Activated naive CD4-positive, alpha-beta T cell treated with anti-CD3 and anti-CD28 coated beads, Interleukin-2, amount 10 ng/mL, durations not matched to agents 7 days and 5 days (primary cell): ENCODE measurements around the gene PPP1R7.

ENCODE experiments used
- CTCF ChIA-PET: fragments of 350-600 bp; sonication (Branson Sonifier 250); formaldehyde crosslinking; loops from one replicate; lab custom pipeline; 2021; ENCODE audit warnings: antibody characterized with exemption; lab: Charles Lee
- DNase-seq: peaks from one replicate; pipeline ENCODE4 v3.0.0-alpha.2; 2020
- H3K27ac Mint-ChIP-seq: one replicate; pipeline ENCODE4 v1.8.0; 2021; ENCODE audit warnings: mild to moderate bottlenecking, moderate library complexity, mixed read lengths
- H3K27me3 Mint-ChIP-seq: one replicate; pipeline ENCODE4 v1.8.0; 2021; ENCODE audit warnings: mild to moderate bottlenecking, mixed read lengths
- H3K36me3 Mint-ChIP-seq: one replicate; pipeline ENCODE4 v1.8.0; 2021; ENCODE audit warnings: mixed read lengths
- H3K4me1 Mint-ChIP-seq: one replicate; pipeline ENCODE4 v1.8.0; 2021; ENCODE audit warnings: mixed read lengths
- H3K4me3 Mint-ChIP-seq: one replicate; pipeline ENCODE4 v1.8.0; 2021; ENCODE audit warnings: mild to moderate bottlenecking, moderate library complexity, mixed read lengths
- H3K9me3 Mint-ChIP-seq: one replicate; pipeline ENCODE4 v1.8.0; 2021; ENCODE audit warnings: mixed read lengths

PPP1R7 gene

DNA sequence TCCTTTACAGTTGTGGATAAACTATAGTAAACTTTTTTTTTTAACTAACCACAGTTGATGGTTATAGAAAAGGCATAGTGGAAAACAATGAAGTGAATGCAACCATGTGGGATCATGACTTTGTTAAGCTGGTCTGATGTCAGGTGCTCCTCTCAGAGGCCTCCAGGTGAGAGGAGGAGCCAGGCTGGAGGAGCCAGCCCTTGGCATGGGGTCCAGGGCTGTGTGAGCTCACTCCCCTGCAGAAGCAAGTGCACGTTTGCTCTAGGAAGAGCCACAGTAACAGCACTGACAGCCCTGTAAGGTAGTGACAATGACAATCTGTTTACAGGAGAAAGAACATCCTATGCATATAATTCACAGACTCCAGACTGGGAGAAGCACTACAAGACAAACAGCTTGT is 5.7 kb downstream of the PPP1R7 start:
- no peaks in the 10 kb centered on the region for H3K9me3 Mint-ChIP-seq
- H3K27me3 Mint-ChIP-seq: no peaks in the 10 kb centered on the region
- H3K27ac Mint-ChIP-seq: no peak overlapping the region
- peaks cover 26% of the 10 kb centered on the region for H3K4me1 Mint-ChIP-seq
- peaks cover 36% of the 10 kb centered on the region for H3K36me3 Mint-ChIP-seq
- CTCF ChIA-PET: interaction anchor here (0.7 kb wide), 1 partner anchor 731 kb away, joined by 3 read pairs; no protein-coding TSS in a partner anchor
- no peak overlapping the region for H3K4me3 Mint-ChIP-seq
- DNase-seq: no peak

- no peak overlapping the region for H3K4me3 Mint-ChIP-seq
- peaks cover 36% of the 10 kb centered on the region for H3K36me3 Mint-ChIP-seq
- H3K9me3 Mint-ChIP-seq: no peaks in the 10 kb centered on the region
- H3K27ac Mint-ChIP-seq: no peak overlapping the region
- peaks cover 16% of the 10 kb centered on the region for H3K4me1 Mint-ChIP-seq
- no peaks in the 10 kb centered on the region for H3K27me3 Mint-ChIP-seq
- no peak for DNase-seq
- CTCF ChIA-PET: interaction anchor here (0.6 kb wide), 1 partner anchor 438 kb away, joined by 3 read pairs; no protein-coding TSS in a partner anchor
Measured at GRCh38 chr2:241156971-241157441, 6.7 kb downstream of the PPP1R7 start.

DNA sequence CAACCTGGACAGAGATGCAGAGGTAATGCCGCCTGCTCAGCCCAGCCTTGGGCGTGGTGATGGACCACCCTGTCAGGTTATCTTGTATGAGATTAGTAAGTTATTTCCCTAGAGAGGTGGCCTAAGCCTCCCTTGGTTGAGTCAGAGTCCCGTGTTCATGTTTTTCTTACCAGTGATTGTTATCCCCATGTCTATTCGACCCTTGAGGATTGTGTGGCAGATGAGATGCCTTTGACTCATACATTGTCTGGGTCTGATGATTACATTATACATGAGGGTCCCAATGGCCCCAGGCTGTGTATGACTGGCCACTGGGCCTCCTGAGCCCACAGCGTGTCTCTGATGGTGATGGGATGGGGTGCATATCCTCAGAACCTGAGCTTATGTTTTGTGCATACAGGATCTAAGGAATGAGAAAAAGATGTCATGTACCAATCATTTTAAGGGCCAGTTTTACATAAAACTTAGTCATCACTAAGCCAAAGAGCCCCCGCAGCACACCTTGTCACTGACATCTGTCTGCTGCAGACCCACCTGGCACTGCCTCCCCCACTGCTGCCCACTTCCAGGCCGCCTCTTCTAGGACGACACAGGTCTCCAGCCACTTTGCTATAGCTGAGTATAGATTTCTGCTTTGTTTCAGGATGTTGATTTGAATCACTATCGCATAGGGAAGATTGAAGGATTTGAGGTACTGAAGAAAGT is 7.7 kb downstream of the PPP1R7 start:
- peaks cover 7% of the 10 kb centered on the region for H3K4me1 Mint-ChIP-seq
- no peaks in the 10 kb centered on the region for H3K27me3 Mint-ChIP-seq
- H3K27ac Mint-ChIP-seq: no peak overlapping the region
- H3K36me3 Mint-ChIP-seq: peaks cover 37% of the 10 kb centered on the region
- CTCF ChIA-PET: no interaction called here
- no peaks in the 10 kb centered on the region for H3K9me3 Mint-ChIP-seq
- no peak overlapping the region for H3K4me3 Mint-ChIP-seq
- DNase-seq: no peak

DNA sequence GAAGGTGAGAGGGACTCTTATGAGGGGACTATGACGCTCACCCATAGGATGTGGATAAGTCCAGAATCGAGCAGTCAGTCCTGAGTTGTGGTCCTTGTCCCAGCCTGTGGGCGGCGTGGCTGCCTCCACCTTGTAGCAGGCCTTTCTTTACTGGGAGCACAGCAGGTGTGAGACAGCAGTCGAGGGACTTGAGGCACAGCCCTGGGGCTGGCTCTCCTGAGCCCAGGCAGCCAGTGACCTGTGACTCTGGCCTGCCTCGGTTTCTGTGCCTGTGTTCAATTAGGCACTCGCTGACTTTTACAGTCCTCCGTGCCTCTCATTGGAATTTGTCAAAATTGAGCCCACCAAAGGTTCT is 8.3 kb downstream of the PPP1R7 start:
- H3K4me3 Mint-ChIP-seq: no peak overlapping the region

DNA sequence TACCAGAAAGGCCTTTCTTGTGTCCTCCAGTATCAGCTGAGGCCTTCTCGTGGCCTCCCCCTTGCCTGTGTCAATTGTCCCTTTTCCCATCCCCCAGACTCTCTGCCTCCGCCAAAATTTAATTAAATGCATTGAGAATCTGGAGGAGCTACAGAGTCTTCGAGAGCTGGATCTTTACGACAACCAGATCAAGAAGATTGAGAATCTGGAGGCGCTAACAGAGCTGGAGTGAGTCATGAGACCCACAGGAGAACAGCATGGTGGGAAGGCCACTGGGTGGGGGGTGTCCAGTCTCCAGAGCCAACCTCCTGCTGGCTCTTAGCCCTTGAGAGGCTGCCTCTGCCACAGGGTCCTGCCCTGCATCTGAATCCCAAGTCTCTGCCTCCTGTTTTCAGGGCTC is 8.8 kb downstream of the PPP1R7 start:
- no peaks in the 10 kb centered on the region for H3K27me3 Mint-ChIP-seq
- H3K9me3 Mint-ChIP-seq: no peaks in the 10 kb centered on the region
- H3K27ac Mint-ChIP-seq: no peak overlapping the region
- DNase-seq: no peak
- CTCF ChIA-PET: no interaction called here
- no peaks in the 10 kb centered on the region for H3K4me1 Mint-ChIP-seq
- no peak overlapping the region for H3K4me3 Mint-ChIP-seq
- peaks cover 37% of the 10 kb centered on the region for H3K36me3 Mint-ChIP-seq

More for the DNA sequence above, 8.3 kb downstream of the PPP1R7 start:
- Mint-ChIP-seq H3K36me3 (peaks cover 36% of the 10 kb centered on the region), H3K4me1 (peaks cover 2% of the 10 kb centered on the region), H3K27me3 (no peaks in the 10 kb centered on the region), H3K27ac (no peak overlapping the region), H3K9me3 (no peaks in the 10 kb centered on the region)
- DNase-seq: no peak
- CTCF ChIA-PET: no interaction called here

GRCh38 chr2:241160318-241160717 is 10.1 kb downstream of the PPP1R7 start:
- H3K4me1 Mint-ChIP-seq: no peaks in the 10 kb centered on the region
- peaks cover 33% of the 10 kb centered on the region for H3K36me3 Mint-ChIP-seq
- CTCF ChIA-PET: no interaction called here
- no peaks in the 10 kb centered on the region for H3K9me3 Mint-ChIP-seq
- no peak overlapping the region for H3K27ac Mint-ChIP-seq
- no peak for DNase-seq
- H3K4me3 Mint-ChIP-seq: no peak overlapping the region
- H3K27me3 Mint-ChIP-seq: no peaks in the 10 kb centered on the region

GRCh38 chr2:241161646-241162281 is 11.5 kb downstream of the PPP1R7 start:
- Mint-ChIP-seq H3K36me3 (peaks cover 38% of the 10 kb centered on the region), H3K9me3 (no peaks in the 10 kb centered on the region), H3K4me1 (no peaks in the 10 kb centered on the region), H3K4me3 (no peak overlapping the region), H3K27me3 (no peaks in the 10 kb centered on the region), H3K27ac (no peak overlapping the region)
- CTCF ChIA-PET: no interaction called here
- DNase-seq: no peak

DNA sequence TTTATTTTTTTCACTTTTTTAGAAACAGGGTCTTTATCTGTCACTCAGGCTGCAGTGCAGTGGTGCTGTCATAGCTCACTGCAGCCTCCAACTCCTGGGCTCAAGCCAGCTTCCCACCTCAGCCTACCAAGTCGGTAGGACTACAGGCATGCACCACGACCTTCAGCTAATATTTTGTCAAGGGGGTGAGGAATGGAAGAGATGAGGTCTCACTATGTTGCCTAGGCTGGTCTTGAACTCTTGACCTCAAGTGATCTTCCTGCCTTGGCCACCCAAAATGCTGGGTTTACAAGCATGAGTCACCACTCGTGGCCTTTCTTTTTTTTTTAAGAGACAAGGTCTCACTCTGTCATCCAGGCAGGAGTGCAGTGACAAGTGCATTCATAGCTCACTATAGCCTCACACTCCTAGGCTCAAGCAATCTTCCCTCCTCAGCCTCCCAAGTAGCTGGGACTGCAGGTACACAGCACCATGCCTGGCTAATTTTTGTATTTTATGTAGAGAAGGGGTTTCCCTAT is 13.4 kb downstream of the PPP1R7 start:
- Mint-ChIP-seq H3K27ac (no peak overlapping the region), H3K27me3 (no peaks in the 10 kb centered on the region), H3K36me3 (peaks cover 43% of the 10 kb centered on the region), H3K9me3 (no peaks in the 10 kb centered on the region), H3K4me3 (no peak overlapping the region), H3K4me1 (no peaks in the 10 kb centered on the region)
- DNase-seq: no peak
- CTCF ChIA-PET: no interaction called here

DNA sequence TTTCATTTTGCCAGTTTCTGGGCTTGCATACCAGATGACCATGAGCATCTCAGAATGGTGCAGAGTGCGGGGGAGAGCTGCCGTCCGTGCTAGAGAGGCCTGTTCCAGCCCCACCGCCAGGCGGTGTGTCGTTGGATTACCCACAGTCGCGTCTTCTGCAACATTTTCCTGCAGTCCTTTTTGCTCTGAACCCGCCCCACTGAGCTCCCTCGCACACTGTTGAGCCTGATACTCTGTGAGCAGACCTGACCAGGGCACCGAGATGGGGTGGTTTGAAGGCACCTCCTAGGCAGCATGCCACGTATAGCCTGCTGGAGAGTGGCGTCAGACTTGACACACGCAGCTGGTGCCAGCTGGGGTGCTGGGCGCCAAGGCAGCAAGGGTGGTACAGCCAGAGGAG is 18.1 kb downstream of the PPP1R7 start:
- CTCF ChIA-PET: no interaction called here
- Mint-ChIP-seq H3K27me3 (no peaks in the 10 kb centered on the region), H3K27ac (no peak overlapping the region), H3K9me3 (peaks cover 13% of the 10 kb centered on the region), H3K4me1 (no peaks in the 10 kb centered on the region), H3K4me3 (no peak overlapping the region), H3K36me3 (peaks cover 63% of the 10 kb centered on the region)
- DNase-seq: no peak

GRCh38 chr2:241173557-241173956 is 23.3 kb downstream of the PPP1R7 start:
- no peak overlapping the region for H3K4me3 Mint-ChIP-seq
- H3K36me3 Mint-ChIP-seq: peaks cover 55% of the 10 kb centered on the region
- no peaks in the 10 kb centered on the region for H3K4me1 Mint-ChIP-seq
- H3K9me3 Mint-ChIP-seq: peaks cover 13% of the 10 kb centered on the region
- no peak for DNase-seq
- CTCF ChIA-PET: no interaction called here
- no peaks in the 10 kb centered on the region for H3K27me3 Mint-ChIP-seq
- no peak overlapping the region for H3K27ac Mint-ChIP-seq

DNA sequence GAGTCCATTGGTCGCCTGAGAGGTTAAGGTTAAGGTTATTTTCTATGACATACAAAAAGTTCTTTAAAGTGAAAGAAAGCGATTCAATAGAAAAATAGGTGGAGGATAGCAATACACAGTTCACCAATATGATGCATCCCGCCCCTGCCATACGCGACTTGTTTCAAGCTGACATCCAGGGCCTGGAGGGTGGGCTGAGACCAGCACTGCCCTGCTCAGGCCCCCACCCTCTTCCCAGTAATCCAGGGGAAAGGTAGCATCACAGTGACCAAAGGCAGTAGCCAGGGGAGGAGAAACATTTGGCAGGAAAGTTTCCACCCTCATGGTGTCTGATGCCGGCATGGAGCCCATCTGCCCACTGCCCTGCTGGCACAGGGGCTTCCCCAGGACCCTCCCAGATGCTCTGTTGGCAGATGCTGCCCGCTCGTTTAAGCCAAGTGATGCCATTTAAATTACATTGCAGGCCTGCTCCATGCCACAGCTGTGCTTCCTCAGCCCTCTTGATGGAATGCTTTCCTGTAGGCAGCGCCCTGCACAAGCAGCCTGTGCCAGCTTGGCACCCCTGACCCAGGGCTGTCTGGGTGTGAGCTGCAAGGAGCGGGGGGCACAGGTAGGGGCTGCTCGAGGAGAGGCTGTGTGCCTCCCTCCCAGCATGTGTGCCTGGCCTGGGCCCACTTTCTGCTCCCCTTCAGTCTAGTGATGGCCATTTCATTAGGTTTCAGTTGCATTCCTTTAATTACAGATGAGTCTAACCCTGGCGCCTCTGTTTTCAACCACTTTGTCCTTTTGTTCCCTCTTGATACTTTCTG is 27.5 kb downstream of the PPP1R7 start:
- no peak for DNase-seq
- CTCF ChIA-PET: no interaction called here
- Mint-ChIP-seq H3K4me3 (no peak overlapping the region), H3K27ac (no peak overlapping the region), H3K36me3 (peaks cover 33% of the 10 kb centered on the region), H3K4me1 (no peaks in the 10 kb centered on the region), H3K9me3 (no peaks in the 10 kb centered on the region), H3K27me3 (no peaks in the 10 kb centered on the region)

DNA sequence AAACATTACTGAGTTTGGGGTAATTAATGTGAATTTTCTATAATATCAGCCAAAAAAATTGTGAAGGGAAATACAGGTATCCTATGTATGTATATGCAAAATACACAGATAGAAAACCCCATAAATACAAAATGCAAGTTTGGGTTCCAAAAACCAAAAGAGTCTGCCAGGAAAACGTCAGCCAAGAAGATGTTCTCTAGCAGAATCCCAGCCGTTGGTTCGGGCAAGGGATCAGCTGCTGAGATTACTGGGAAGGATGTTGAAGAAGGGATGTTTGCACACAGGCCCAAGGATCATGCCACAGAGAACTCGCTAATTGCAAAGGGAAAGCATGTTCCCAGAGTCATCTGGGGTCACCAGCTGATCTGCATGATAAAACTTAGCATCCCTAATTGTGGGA is 28.7 kb downstream of the PPP1R7 start:
- Mint-ChIP-seq H3K27ac (no peak overlapping the region), H3K36me3 (peaks cover 30% of the 10 kb centered on the region), H3K9me3 (no peaks in the 10 kb centered on the region), H3K4me3 (no peak overlapping the region), H3K27me3 (no peaks in the 10 kb centered on the region), H3K4me1 (no peaks in the 10 kb centered on the region)
- CTCF ChIA-PET: no interaction called here
- no peak for DNase-seq

GRCh38 chr2:241179899-241180298 is 29.6 kb downstream of the PPP1R7 start:
- H3K27me3 Mint-ChIP-seq: no peaks in the 10 kb centered on the region
- CTCF ChIA-PET: no interaction called here
- DNase-seq: no peak
- H3K27ac Mint-ChIP-seq: no peak overlapping the region
- no peak overlapping the region for H3K4me3 Mint-ChIP-seq
- peaks cover 26% of the 10 kb centered on the region for H3K36me3 Mint-ChIP-seq
- no peaks in the 10 kb centered on the region for H3K4me1 Mint-ChIP-seq
- H3K9me3 Mint-ChIP-seq: no peaks in the 10 kb centered on the region

GRCh38 chr2:241180495-241180894 is 30.2 kb downstream of the PPP1R7 start:
- CTCF ChIA-PET: no interaction called here

More at GRCh38 chr2:241180495-241180894, 30.2 kb downstream of the PPP1R7 start:
- DNase-seq: no peak
- H3K9me3 Mint-ChIP-seq: no peaks in the 10 kb centered on the region
- no peak overlapping the region for H3K27ac Mint-ChIP-seq
- no peaks in the 10 kb centered on the region for H3K27me3 Mint-ChIP-seq
- H3K4me1 Mint-ChIP-seq: no peaks in the 10 kb centered on the region
- no peak overlapping the region for H3K4me3 Mint-ChIP-seq
- peaks cover 20% of the 10 kb centered on the region for H3K36me3 Mint-ChIP-seq
